Thoracic aorta (tissue), 2 donors: Measurements from ENCODE around the gene VANGL2. TPM values are rescaled to one million over a fixed set of nuclear protein-coding genes. Genes with fewer than 3 reads are reported as not detected.
A peak's percentile ranks its signal among the peaks of the same experiment; 100 is the strongest.

Source experiments
- ATAC-seq: fragments of 150-250 bp; one replicate; pipeline ENCODE4 v1.8.0; 2017; ENCODE audit warnings: low read depth; ENCODE audit not compliant: insufficient number of reproducible peaks, low FRiP score
- DNase-seq: peaks from one replicate; pipeline ENCODE4 v3.0.0-alpha.2; 2020; ENCODE audit warnings: low spot score
- H3K27ac ChIP-seq, 2 donors: fragments of 200-600 bp; sonication (generic); 1 replicate in 1 of 2; 2 replicates in 1 of 2; pipeline ENCODE4 v1.5.1; 2016; ENCODE audit warnings: mild to moderate bottlenecking in 2 of 2, moderate library complexity in 2 of 2
- H3K27me3 ChIP-seq: fragments of 200-600 bp; sonication (generic); replicated peaks from 2 replicates; pipeline ENCODE4 v1.6.0; 2016; ENCODE audit warnings: mild to moderate bottlenecking; ENCODE audit not compliant: insufficient read depth
- H3K36me3 ChIP-seq: fragments of 200-600 bp; sonication (generic); one replicate; pipeline ENCODE4 v1.5.1; 2016
- H3K4me1 ChIP-seq, 2 donors: fragments of 200-600 bp; sonication (generic); 1 replicate in 1 of 2; 2 replicates in 1 of 2; pipeline versions ENCODE4 v1.5.1 to v1.6.0; 2016; ENCODE audit warnings: low read depth in 2 of 2, mild to moderate bottlenecking in 1 of 2; ENCODE audit not compliant: control insufficient read depth in 1 of 2
- H3K4me3 ChIP-seq: fragments of 200-600 bp; sonication (generic); 2 replicates; pipeline ENCODE4 v1.5.1; 2016; ENCODE audit warnings: mild to moderate bottlenecking
- H3K9me3 ChIP-seq: fragments of 200-600 bp; sonication (generic); 2 replicates; pipeline ENCODE4 v1.5.1; 2016
- CTCF ChIP-seq: fragments of 200-600 bp; sonication (generic); IDR thresholded peaks from one replicate; pipeline ENCODE4 v1.5.1; 2019; ENCODE audit warnings: antibody characterized with exemption
- total RNA-seq, 2 donors: library from RNA; depleted of rRNA; stranded (reverse); fragments of >200 nt; gene quantifications; one replicate each; pipeline versions ENCODE4 v1.1.0 to v1.2.3, GENCODE V29; 2016

Gene VANGL2
- total RNA-seq, 2 donors from 2014 or later = 0.27 to 1.3 TPM

- H3K9me3 ChIP-seq = no peaks in the 10 kb centered on the region
- DNase-seq (no peak), ATAC-seq (no peak)
- no peak overlapping the region for H3K4me3 ChIP-seq
- TF ChIP-seq CTCF = no peak
- peaks cover 6% of the 10 kb centered on the region for H3K27me3 ChIP-seq
- peaks cover 6 to 13% of the 10 kb centered on the region in 2 donors for H3K4me1 ChIP-seq
- H3K36me3 ChIP-seq = no peaks in the 10 kb centered on the region
- H3K27ac ChIP-seq = no peak overlapping the region
These were observed 2.7 kb upstream of the VANGL2 start for GRCh38 chr1:160397651-160398050.

- Histone ChIP-seq H3K4me1 (peaks cover 6 to 13% of the 10 kb centered on the region in 2 donors), H3K36me3 (no peaks in the 10 kb centered on the region), H3K27ac (no peak overlapping the region), H3K4me3 (no peak overlapping the region), H3K9me3 (no peaks in the 10 kb centered on the region), H3K27me3 (peaks cover under 1% of the 10 kb centered on the region)
- no peak for TF ChIP-seq CTCF
- DNase-seq (no peak), ATAC-seq (no peak)
These were observed 1.5 kb upstream of the VANGL2 start for GRCh38 chr1:160398823-160399222.

GRCh38 chr1:160399544-160400222 is 681 bp upstream of the VANGL2 start:
- no peak for TF ChIP-seq CTCF
- peaks cover 6 to 13% of the 10 kb centered on the region in 2 donors for H3K4me1 ChIP-seq
- H3K36me3 ChIP-seq = no peaks in the 10 kb centered on the region
- ATAC-seq (no peak), DNase-seq (no peak)
- no peaks in the 10 kb centered on the region for H3K9me3 ChIP-seq
- H3K4me3 ChIP-seq = peak overlapping the region; percentile 74
- H3K27ac ChIP-seq = no peak overlapping the region
- H3K27me3 ChIP-seq = no peaks in the 10 kb centered on the region

- no peak for DNase-seq
- Histone ChIP-seq H3K27ac (no peak overlapping the region), H3K4me1 (peaks cover 6 to 13% of the 10 kb centered on the region in 2 donors), H3K9me3 (no peaks in the 10 kb centered on the region), H3K27me3 (no peaks in the 10 kb centered on the region), H3K4me3 (peak overlapping the region; percentile 74), H3K36me3 (no peaks in the 10 kb centered on the region)
- TF ChIP-seq CTCF = no peak
- no peak for ATAC-seq
These were observed 502 bp downstream of the VANGL2 start for GRCh38 chr1:160400646-160401486.

- H3K4me1 ChIP-seq = peaks cover 6 to 13% of the 10 kb centered on the region in 2 donors
- H3K9me3 ChIP-seq = no peaks in the 10 kb centered on the region
- ATAC-seq (no peak), DNase-seq (no peak)
- no peak overlapping the region for H3K27ac ChIP-seq
- TF ChIP-seq CTCF = no peak
- H3K36me3 ChIP-seq = no peaks in the 10 kb centered on the region
- no peak overlapping the region for H3K4me3 ChIP-seq
- H3K27me3 ChIP-seq = no peaks in the 10 kb centered on the region
These were observed 1.1 kb downstream of the VANGL2 start for GRCh38 chr1:160401487-160401805.
